Gastroesophageal sphincter (tissue), 4 donors: ENCODE measurements around the gene TMEM131. TPM values are rescaled to one million over a fixed set of nuclear protein-coding genes. Genes with fewer than 3 reads are reported as not detected.
"Not testable (repeated sequence)": the region's sequence is repeated elsewhere in the genome, so short reads cannot be mapped to it uniquely, and the experiment has no call there.

Experiments used
- ATAC-seq: fragments of 150-250 bp; one replicate; pipeline ENCODE4 v1.9.1; 2016; ENCODE audit warnings: mild to moderate bottlenecking, moderate library complexity
- H3K27ac ChIP-seq, 4 donors: fragments of 200-600 bp; sonication (generic) in 3 of 4; 1 replicate in 3 of 4; 2 replicates in 1 of 4; pipeline ENCODE4 v1.5.1; 2016 to 2019
- H3K27me3 ChIP-seq: fragments of 200-600 bp; sonication (generic); one replicate; pipeline ENCODE4 v1.5.1; 2019
- H3K36me3 ChIP-seq, 2 donors: fragments of 200-600 bp; sonication (generic); one replicate each; pipeline ENCODE4 v1.5.1; 2019; ENCODE audit warnings: control low read depth in 1 of 2
- H3K4me1 ChIP-seq, 3 donors: fragments of 200-600 bp; sonication (generic); 1 replicate in 2 of 3; 2 replicates in 1 of 3; pipeline ENCODE4 v1.5.1; 2016 to 2019; ENCODE audit warnings: control low read depth in 2 of 3
- H3K4me3 ChIP-seq, 2 donors: fragments of 200-600 bp; sonication (generic); one replicate each; pipeline ENCODE4 v1.5.1; 2019; ENCODE audit warnings: mild to moderate bottlenecking in 1 of 2, moderate library complexity in 1 of 2
- H3K9me3 ChIP-seq, 3 donors: fragments of 200-600 bp; sonication (generic); one replicate each; pipeline ENCODE4 v1.5.1; 2017 to 2019; ENCODE audit warnings: control low read depth in 2 of 3
- CTCF ChIP-seq, 4 experiments: fragments of 200-600 bp in 2 of 4; fragments of 450-650 bp in 2 of 4; sonication (generic) in 1 of 4; IDR thresholded peaks; one replicate each; pipeline ENCODE4 v1.5.1; 2017 to 2019; ENCODE audit warnings: antibody characterized with exemption in 4 of 4, mild to moderate bottlenecking in 2 of 4, moderate library complexity in 2 of 4
- EP300 ChIP-seq: sonication (generic); formaldehyde crosslinking; IDR thresholded peaks from one replicate; pipeline ENCODE4 v1.6.1; 2017; ENCODE audit warnings: antibody characterized with exemption, mild to moderate bottlenecking
- POLR2A ChIP-seq, 2 donors: fragments of 450-650 bp; IDR thresholded peaks; one replicate each; pipeline ENCODE4 v1.6.1; 2017; ENCODE audit warnings: antibody characterized with exemption in 2 of 2, mild to moderate bottlenecking in 2 of 2, moderate library complexity in 1 of 2
- POLR2AphosphoS5 ChIP-seq: sonication (generic); formaldehyde crosslinking; IDR thresholded peaks from one replicate; pipeline ENCODE4 v1.6.1; 2017; ENCODE audit warnings: antibody characterized with exemption
- WGBS, 2 donors: methylation state at CpG; one replicate each; pipeline ENCODE4 v1.1.5; 2018; ENCODE audit warnings: low coverage in 1 of 2; 5-methylcytosine and 5-hydroxymethylcytosine counted together
- total RNA-seq, 4 donors: library from RNA; depleted of rRNA; stranded (reverse); fragments of >200 nt; gene quantifications; one replicate each; pipeline ENCODE4 v1.1.0, GENCODE V29; 2016

Gene TMEM131
- total RNA-seq, 4 donors from 2014 or later, result 32.0 to 46.4 (median 33.9) TPM

- H3K27ac ChIP-seq, result no peak overlapping the region
- WGBS, 2 donors, result 81 to 84% methylated on average over 6 of the region's 6 CpGs
- TF ChIP-seq CTCF (IDR thresholded peaks at IDR 0.05) (no peak), EP300 (no peak), POLR2A (IDR thresholded peaks at IDR 0.05) (no peak), POLR2AphosphoS5 (no peak)
- H3K4me3 ChIP-seq, result no peak overlapping the region
- H3K27me3 ChIP-seq, result no peaks in the 10 kb centered on the region
- no peaks in the 10 kb centered on the region for H3K9me3 ChIP-seq
- no peak for ATAC-seq
- peaks cover 0 to 23% (median 4%) of the 10 kb centered on the region in 3 donors for H3K4me1 ChIP-seq
- peaks cover 0 to 21% of the 10 kb centered on the region in 2 donors for H3K36me3 ChIP-seq
These were observed 88.2 kb downstream of the TMEM131 start for GRCh38 chr2:97907369-97908100.

DNA sequence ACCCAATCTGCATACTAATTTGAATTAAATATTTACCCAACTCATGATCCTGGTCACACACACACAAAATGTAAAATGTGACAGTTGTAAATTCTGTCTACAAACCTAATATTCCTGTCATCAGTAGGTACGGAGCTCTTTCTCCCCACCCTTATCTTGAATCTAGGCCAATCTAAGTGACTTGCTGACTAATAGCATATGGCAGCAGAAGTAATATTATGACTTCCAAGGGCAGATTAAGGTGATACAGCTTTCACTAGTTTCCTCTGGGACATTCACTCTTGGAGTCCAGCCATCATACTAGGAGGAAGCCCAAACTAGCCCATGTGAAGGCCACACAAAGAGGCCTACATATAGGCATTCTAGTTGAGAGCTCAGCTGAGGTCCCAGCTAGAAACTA is 89.4 kb downstream of the TMEM131 start:
- Histone ChIP-seq H3K27ac (no peak overlapping the region), H3K4me3 (no peak overlapping the region), H3K27me3 (no peaks in the 10 kb centered on the region), H3K9me3 (no peaks in the 10 kb centered on the region), H3K4me1 (peaks cover 0 to 10% (median 0%) of the 10 kb centered on the region in 3 donors), H3K36me3 (peaks cover 0 to 21% of the 10 kb centered on the region in 2 donors)
- WGBS, 2 donors, result 23 to 56% methylated on average over 1 of the region's 1 CpG
- ATAC-seq, result no peak
- TF ChIP-seq CTCF (IDR thresholded peaks at IDR 0.05) (no peak), POLR2A (IDR thresholded peaks at IDR 0.05) (no peak), POLR2AphosphoS5 (no peak), EP300 (no peak)

DNA sequence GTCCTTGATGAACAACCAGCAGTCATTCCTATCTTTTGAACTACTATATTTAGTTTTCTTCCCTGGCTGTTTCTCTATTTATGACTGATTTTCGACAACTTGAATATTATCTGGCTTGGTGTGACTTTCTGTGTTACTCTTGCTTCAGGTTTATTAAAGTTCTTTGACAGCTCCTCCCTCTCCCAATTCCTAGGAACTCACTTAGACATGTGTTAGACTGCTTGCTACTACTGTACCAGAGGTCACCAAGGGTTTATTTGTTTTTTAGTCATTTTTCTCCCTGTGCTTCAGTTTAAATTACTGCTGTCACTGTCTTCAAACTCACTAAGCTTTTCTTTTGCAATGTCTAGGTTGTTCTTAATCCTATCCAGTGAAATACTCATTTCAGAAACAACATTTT is 90.5 kb downstream of the TMEM131 start:
- Histone ChIP-seq H3K9me3 (no peaks in the 10 kb centered on the region), H3K36me3 (peaks cover 0 to 21% of the 10 kb centered on the region in 2 donors), H3K4me3 (no peak overlapping the region), H3K4me1 (peaks cover 0 to 8% (median 0%) of the 10 kb centered on the region in 3 donors), H3K27ac (no peak overlapping the region), H3K27me3 (no peaks in the 10 kb centered on the region)
- no peak for ATAC-seq
- TF ChIP-seq POLR2A (IDR thresholded peaks at IDR 0.05) (no peak), POLR2AphosphoS5 (no peak)
- 93 to 100% methylated on average over 1 of the region's 1 CpG for WGBS, 2 donors

GRCh38 chr2:97901862-97902261 is 93.9 kb downstream of the TMEM131 start:
- Histone ChIP-seq H3K36me3 (peaks cover 0 to 12% of the 10 kb centered on the region in 2 donors), H3K4me1 (no peaks in the 10 kb centered on the region), H3K9me3 (no peaks in the 10 kb centered on the region), H3K27me3 (no peaks in the 10 kb centered on the region), H3K4me3 (no peak overlapping the region), H3K27ac (no peak overlapping the region)
- TF ChIP-seq CTCF (IDR thresholded peaks at IDR 0.05) (no peak), POLR2A (IDR thresholded peaks at IDR 0.05) (no peak), EP300 (no peak), POLR2AphosphoS5 (no peak)
- ATAC-seq, result no peak

DNA sequence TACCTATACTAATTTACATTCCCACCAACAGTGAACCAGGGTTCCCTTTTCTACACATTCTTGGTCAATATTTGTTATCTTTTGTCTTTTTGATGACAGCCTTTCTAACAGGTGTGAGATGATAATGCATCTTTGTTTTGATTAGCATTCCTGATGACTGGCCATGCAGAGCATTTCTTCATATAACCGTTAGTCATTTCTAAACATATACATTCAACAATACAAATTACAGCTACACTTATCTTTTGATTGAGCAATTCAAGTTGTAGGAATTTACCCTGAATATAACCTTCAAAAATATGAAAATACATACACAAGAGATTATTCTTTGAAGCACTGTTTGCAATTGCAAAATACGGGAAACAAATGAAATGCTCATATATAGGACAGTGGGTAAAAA is 94.9 kb downstream of the TMEM131 start:
- ATAC-seq, result no peak
- no peak overlapping the region for H3K4me3 ChIP-seq
- H3K36me3 ChIP-seq, result peaks cover 0 to 4% of the 10 kb centered on the region in 2 donors
- no peaks in the 10 kb centered on the region for H3K27me3 ChIP-seq
- no peaks in the 10 kb centered on the region for H3K9me3 ChIP-seq
- H3K27ac ChIP-seq, result no peak overlapping the region
- 64 to 81% methylated on average over 2 of the region's 2 CpGs for WGBS, 2 donors
- no peak for TF ChIP-seq POLR2AphosphoS5
- TF ChIP-seq CTCF (IDR thresholded peaks at IDR 0.05), result no peak
- no peak for TF ChIP-seq EP300
- TF ChIP-seq POLR2A (IDR thresholded peaks at IDR 0.05), result no peak
- H3K4me1 ChIP-seq, result no peaks in the 10 kb centered on the region

- H3K9me3 ChIP-seq, H3K4me1 ChIP-seq, H3K36me3 ChIP-seq, H3K27me3 ChIP-seq, H3K4me3 ChIP-seq, ATAC-seq, H3K27ac ChIP-seq: not testable (repeated sequence)
- 96 to 100% methylated on average over 2 to 4 of the region's 4 CpGs for WGBS, 2 donors
These were observed 102.7 kb downstream of the TMEM131 start for GRCh38 chr2:97893042-97893441.
